SK-N-SH treated with all-trans-retinoic acid at 6 μM for 48 hours (cell line): ENCODE measurements around the gene KCNG2.
"Not testable (repeated sequence)": the region's sequence is repeated elsewhere in the genome, so short reads cannot be mapped to it uniquely, and the experiment has no call there.

Source experiments
- ATAC-seq: fragments of 200-7000 bp; cut with Tn5 transposase; 3 replicates; pipeline ENCODE4 v1.9.1; 2020; ENCODE audit warnings: mild to moderate bottlenecking, moderate library complexity
- ARNTL ChIP-seq: fragments of 450-650 bp; formaldehyde crosslinking; IDR thresholded peaks from 2 replicates; pipeline ENCODE4 v1.5.0; 2020; ENCODE audit warnings: low read depth, mild to moderate bottlenecking, moderate library complexity, borderline replicate concordance
- BACH2 ChIP-seq: fragments of 250-450 bp; sonication (Bioruptor Pico); IDR thresholded peaks from 2 replicates; pipeline ENCODE4 v1.9.0; 2021; ENCODE audit warnings: mild to moderate bottlenecking, borderline replicate concordance
- CREB5 ChIP-seq: fragments of 250-450 bp; sonication (Bioruptor Pico); IDR thresholded peaks from 2 replicates; pipeline ENCODE4 v1.5.1; 2020; ENCODE audit warnings: low read depth, mild to moderate bottlenecking, moderate library complexity
- CSRNP3 ChIP-seq: fragments of 250-450 bp; sonication (Bioruptor Pico); IDR thresholded peaks from 2 replicates; pipeline ENCODE4 v1.5.1; 2021; ENCODE audit warnings: mild to moderate bottlenecking, moderate library complexity
- ESRRG ChIP-seq: fragments of 250-450 bp; sonication (Bioruptor Pico); IDR thresholded peaks from 2 replicates; pipeline ENCODE4 v1.6.1; 2021; ENCODE audit warnings: mild to moderate bottlenecking
- GLIS3 ChIP-seq: fragments of 250-450 bp; sonication (Bioruptor Pico); IDR thresholded peaks from 2 replicates; pipeline ENCODE4 v1.5.0; 2020; ENCODE audit warnings: mild to moderate bottlenecking, moderate library complexity
- ISL1 ChIP-seq: fragments of 250-450 bp; sonication (Bioruptor Pico); IDR thresholded peaks from 2 replicates; pipeline ENCODE4 v2.1.2; 2022; ENCODE audit warnings: mild to moderate bottlenecking, moderate library complexity
- OSR1 ChIP-seq: fragments of 250-450 bp; sonication (Bioruptor Pico); IDR thresholded peaks from 2 replicates; pipeline ENCODE4 v1.8.0; 2022; ENCODE audit warnings: moderate library complexity, mild to moderate bottlenecking, inconsistent platforms
- POU6F1 ChIP-seq: fragments of 250-450 bp; sonication (Bioruptor Pico); IDR thresholded peaks from 2 replicates; pipeline ENCODE4 v1.8.0; 2021; ENCODE audit warnings: low read depth, mild to moderate bottlenecking, moderate library complexity, borderline replicate concordance
- PPARA ChIP-seq: fragments of 250-450 bp; sonication (Bioruptor Pico); IDR thresholded peaks from 2 replicates; pipeline ENCODE4 v1.5.0; 2020; ENCODE audit warnings: mild to moderate bottlenecking, borderline replicate concordance
- RARB ChIP-seq: fragments of 250-450 bp; sonication (Bioruptor Pico); IDR thresholded peaks from 2 replicates; pipeline ENCODE4 v1.8.0; 2021; ENCODE audit warnings: mild to moderate bottlenecking, moderate library complexity
- SNAI2 ChIP-seq: fragments of 250-450 bp; sonication (Bioruptor Pico); IDR thresholded peaks from 2 replicates; pipeline ENCODE4 v1.5.0; 2020; ENCODE audit warnings: mild to moderate bottlenecking, moderate library complexity
- TCF4 ChIP-seq: fragments of 250-450 bp; sonication (Bioruptor Pico); IDR thresholded peaks from 2 replicates; pipeline ENCODE4 v1.8.0; 2021; ENCODE audit warnings: mild to moderate bottlenecking, moderate library complexity, borderline replicate concordance
- TOX ChIP-seq: fragments of 250-450 bp; sonication (Bioruptor Pico); IDR thresholded peaks from 2 replicates; pipeline ENCODE4 v1.8.0; 2021; ENCODE audit warnings: mild to moderate bottlenecking, moderate library complexity, borderline replicate concordance
- ZC3H10 ChIP-seq: fragments of 250-450 bp; sonication (Bioruptor Pico); IDR thresholded peaks from 2 replicates; pipeline ENCODE4 v1.5.1; 2021; ENCODE audit warnings: mild to moderate bottlenecking, moderate library complexity
- ZFP3 ChIP-seq: fragments of 250-450 bp; sonication (Bioruptor Pico); IDR thresholded peaks from 2 replicates; pipeline ENCODE4 v1.5.0; 2020; ENCODE audit warnings: mild to moderate bottlenecking, moderate library complexity
- ZNF565 ChIP-seq: fragments of 450-650 bp; formaldehyde crosslinking; conservative IDR thresholded peaks from 2 replicates; pipeline ENCODE4 v1.5.0; 2020; ENCODE audit warnings: low read depth, mild to moderate bottlenecking, moderate library complexity
- ZNF70 ChIP-seq: fragments of 450-650 bp; formaldehyde crosslinking; IDR thresholded peaks from 2 replicates; pipeline ENCODE4 v1.5.0; 2020; ENCODE audit warnings: mild to moderate bottlenecking, moderate library complexity
- ZNF8 ChIP-seq: fragments of 450-650 bp; formaldehyde crosslinking; IDR thresholded peaks from 2 replicates; pipeline ENCODE4 v1.5.0; 2020; ENCODE audit warnings: mild to moderate bottlenecking, moderate library complexity
- TF ChIP-seq, protein P1 (sequence below): fragments of 250-450 bp; sonication (Bioruptor Pico); IDR thresholded peaks from 2 replicates; pipeline ENCODE4 v1.5.0; 2020; ENCODE audit warnings: mild to moderate bottlenecking, moderate library complexity

KCNG2 gene

GRCh38 chr18:79863161-79864005 lies 65.6 kb downstream of the KCNG2 start:
- no peak for ATAC-seq
- TF ChIP-seq OSR1 (CRISPR knock-in tag) (no peak), BACH2 (CRISPR knock-in tag) (no peak), TOX (CRISPR knock-in tag) (no peak), ARNTL (CRISPR knock-in tag) (no peak), ZC3H10 (CRISPR knock-in tag) (no peak)
- TF ChIP-seq, protein P1, sequence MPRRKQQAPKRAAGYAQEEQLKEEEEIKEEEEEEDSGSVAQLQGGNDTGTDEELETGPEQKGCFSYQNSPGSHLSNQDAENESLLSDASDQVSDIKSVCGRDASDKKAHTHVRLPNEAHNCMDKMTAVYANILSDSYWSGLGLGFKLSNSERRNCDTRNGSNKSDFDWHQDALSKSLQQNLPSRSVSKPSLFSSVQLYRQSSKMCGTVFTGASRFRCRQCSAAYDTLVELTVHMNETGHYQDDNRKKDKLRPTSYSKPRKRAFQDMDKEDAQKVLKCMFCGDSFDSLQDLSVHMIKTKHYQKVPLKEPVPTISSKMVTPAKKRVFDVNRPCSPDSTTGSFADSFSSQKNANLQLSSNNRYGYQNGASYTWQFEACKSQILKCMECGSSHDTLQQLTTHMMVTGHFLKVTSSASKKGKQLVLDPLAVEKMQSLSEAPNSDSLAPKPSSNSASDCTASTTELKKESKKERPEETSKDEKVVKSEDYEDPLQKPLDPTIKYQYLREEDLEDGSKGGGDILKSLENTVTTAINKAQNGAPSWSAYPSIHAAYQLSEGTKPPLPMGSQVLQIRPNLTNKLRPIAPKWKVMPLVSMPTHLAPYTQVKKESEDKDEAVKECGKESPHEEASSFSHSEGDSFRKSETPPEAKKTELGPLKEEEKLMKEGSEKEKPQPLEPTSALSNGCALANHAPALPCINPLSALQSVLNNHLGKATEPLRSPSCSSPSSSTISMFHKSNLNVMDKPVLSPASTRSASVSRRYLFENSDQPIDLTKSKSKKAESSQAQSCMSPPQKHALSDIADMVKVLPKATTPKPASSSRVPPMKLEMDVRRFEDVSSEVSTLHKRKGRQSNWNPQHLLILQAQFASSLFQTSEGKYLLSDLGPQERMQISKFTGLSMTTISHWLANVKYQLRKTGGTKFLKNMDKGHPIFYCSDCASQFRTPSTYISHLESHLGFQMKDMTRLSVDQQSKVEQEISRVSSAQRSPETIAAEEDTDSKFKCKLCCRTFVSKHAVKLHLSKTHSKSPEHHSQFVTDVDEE (CRISPR knock-in tag): no peak
- TF ChIP-seq, all 23 proteins: peak for 0

GRCh38 chr18:79864006-79864725 lies 66.4 kb downstream of the KCNG2 start:
- ATAC-seq: no peak
- TF ChIP-seq TOX (CRISPR knock-in tag): no peak
- TF ChIP-seq CSRNP3 (CRISPR knock-in tag): no peak
- TF ChIP-seq PPARA (CRISPR knock-in tag): no peak
- no peak for TF ChIP-seq GLIS3 (CRISPR knock-in tag)
- no peak for TF ChIP-seq ISL1 (CRISPR knock-in tag)
- TF ChIP-seq ZFP3: no peak
- no peak for TF ChIP-seq TCF4
- no peak for TF ChIP-seq ZNF8
- TF ChIP-seq ZNF565 (CRISPR knock-in tag): no peak
- TF ChIP-seq POU6F1 (CRISPR knock-in tag): no peak
- no peak for TF ChIP-seq ESRRG (CRISPR knock-in tag)
- TF ChIP-seq ZC3H10 (CRISPR knock-in tag): no peak
- no peak for TF ChIP-seq ZNF70
- TF ChIP-seq ARNTL (CRISPR knock-in tag): no peak
- no peak for TF ChIP-seq RARB (CRISPR knock-in tag)
- TF ChIP-seq, all 23 proteins: peak for 0

GRCh38 chr18:79864955-79865354 lies 67.2 kb downstream of the KCNG2 start:
- ATAC-seq: not testable (repeated sequence)

GRCh38 chr18:79865951-79866350 lies 68.2 kb downstream of the KCNG2 start:
- not testable (repeated sequence) for ATAC-seq

DNA sequence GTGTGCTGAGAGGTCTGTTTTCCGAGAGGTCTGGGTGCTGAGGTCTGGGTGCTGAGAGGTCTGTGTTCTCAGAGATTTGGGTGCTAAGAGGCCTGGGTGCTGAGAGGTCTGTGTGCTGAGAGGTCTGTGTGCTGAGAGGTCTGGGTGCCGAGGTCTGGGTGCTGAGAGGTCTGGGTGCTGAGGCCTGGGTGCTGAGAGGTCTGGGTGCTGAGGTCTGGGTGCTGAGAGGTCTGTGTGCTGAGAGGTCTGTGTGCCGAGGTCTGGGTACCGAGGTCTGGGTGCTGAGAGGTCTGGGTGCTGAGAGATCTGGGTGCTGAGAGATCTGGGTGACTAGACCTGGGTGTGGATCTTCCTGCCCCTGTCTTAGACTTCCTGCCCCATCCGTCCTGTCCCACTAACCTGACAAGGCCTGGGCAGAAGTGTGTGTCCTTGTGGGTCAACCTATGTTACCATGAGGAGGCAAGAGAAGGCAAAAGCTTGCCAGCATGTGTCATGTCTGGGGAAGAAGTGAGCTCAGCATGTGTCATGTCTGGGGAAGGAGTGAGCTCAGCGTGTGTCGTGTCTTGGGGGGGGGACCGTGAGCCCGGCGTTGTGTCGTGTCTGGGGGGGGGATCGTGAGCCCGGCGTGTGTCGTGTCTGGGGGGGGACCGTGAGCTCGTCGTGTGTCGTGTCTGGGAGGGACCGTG lies 69.3 kb downstream of the KCNG2 start:
- no peak for ATAC-seq
- TF ChIP-seq ZFP3 (no peak), CREB5 (CRISPR knock-in tag) (no peak), GLIS3 (CRISPR knock-in tag) (no peak), SNAI2 (no peak), ISL1 (CRISPR knock-in tag) (no peak), ARNTL (CRISPR knock-in tag) (no peak), ZNF565 (CRISPR knock-in tag) (no peak), TOX (CRISPR knock-in tag) (no peak), TCF4 (no peak)
- TF ChIP-seq, all 23 proteins: peak for 0
